ENCODE results near the gene IGSF21.
A peak's percentile ranks its signal among the peaks of the same experiment; 100 is the strongest.

Gene IGSF21

GRCh38 chr1:18123467-18123992 lies 15.9 kb downstream of the IGSF21 start:
- Histone ChIP-seq H3K36me3 (ENCODE audit: insufficient read depth, low read length) (no peaks in the 10 kb centered on the region), H3K27ac (ENCODE audit: low read depth, low read length) (no peak overlapping the region), H3K9ac (ENCODE audit: low read length) (no peak overlapping the region), H3K27me3 (ENCODE audit: control insufficient read depth in 1 of 2, insufficient read depth in 2 of 2, low read length in 2 of 2) (no peaks in the 10 kb centered on the region), H3K4me3 (ENCODE audit: low read depth in 1 of 2, low read length in 2 of 2) (no peak overlapping the region), H3K9me3 (ENCODE audit: low read length) (no peaks in the 10 kb centered on the region), H3K4me1 (ENCODE audit: insufficient read depth, low read length) (no peaks in the 10 kb centered on the region)

- no peaks in the 10 kb centered on the region for H3K27me3 ChIP-seq (ENCODE audit: control insufficient read depth in 1 of 2, insufficient read depth in 2 of 2, low read length in 2 of 2)
- H3K36me3 ChIP-seq (ENCODE audit: insufficient read depth, low read length), result no peaks in the 10 kb centered on the region
- H3K9ac ChIP-seq (ENCODE audit: low read length), result no peak overlapping the region
- H3K4me1 ChIP-seq (ENCODE audit: insufficient read depth, low read length), result no peaks in the 10 kb centered on the region
- no peaks in the 10 kb centered on the region for H3K9me3 ChIP-seq (ENCODE audit: low read length)
- no peak overlapping the region for H3K27ac ChIP-seq (ENCODE audit: low read depth, low read length)
- no peak overlapping the region for H3K4me3 ChIP-seq (ENCODE audit: low read depth in 1 of 2, low read length in 2 of 2)
Observed at GRCh38 chr1:18124977-18125376, 17.4 kb downstream of the IGSF21 start.

GRCh38 chr1:18126616-18127015 lies 19.0 kb downstream of the IGSF21 start:
- Histone ChIP-seq H3K27me3 (ENCODE audit: control insufficient read depth in 1 of 2, insufficient read depth in 2 of 2, low read length in 2 of 2) (no peaks in the 10 kb centered on the region), H3K9ac (ENCODE audit: low read length) (no peak overlapping the region), H3K27ac (ENCODE audit: low read depth, low read length) (no peak overlapping the region), H3K4me3 (ENCODE audit: low read depth in 1 of 2, low read length in 2 of 2) (no peak overlapping the region), H3K4me1 (ENCODE audit: insufficient read depth, low read length) (no peaks in the 10 kb centered on the region), H3K9me3 (ENCODE audit: low read length) (no peaks in the 10 kb centered on the region), H3K36me3 (ENCODE audit: insufficient read depth, low read length) (no peaks in the 10 kb centered on the region)

GRCh38 chr1:18128298-18128697 lies 20.7 kb downstream of the IGSF21 start:
- no peak overlapping the region for H3K27ac ChIP-seq (ENCODE audit: low read depth, low read length)
- no peaks in the 10 kb centered on the region for H3K9me3 ChIP-seq (ENCODE audit: low read length)
- peaks cover 11% of the 10 kb centered on the region for H3K4me1 ChIP-seq (ENCODE audit: insufficient read depth, low read length)
- no peak overlapping the region for H3K4me3 ChIP-seq (ENCODE audit: low read depth in 1 of 2, low read length in 2 of 2)
- H3K9ac ChIP-seq (ENCODE audit: low read length), result no peak overlapping the region
- no peaks in the 10 kb centered on the region for H3K36me3 ChIP-seq (ENCODE audit: insufficient read depth, low read length)
- no peaks in the 10 kb centered on the region for H3K27me3 ChIP-seq (ENCODE audit: control insufficient read depth in 1 of 2, insufficient read depth in 2 of 2, low read length in 2 of 2)

GRCh38 chr1:18130356-18130755 lies 22.8 kb downstream of the IGSF21 start:
- H3K36me3 ChIP-seq (ENCODE audit: insufficient read depth, low read length), result no peaks in the 10 kb centered on the region
- H3K27me3 ChIP-seq (ENCODE audit: control insufficient read depth in 1 of 2, insufficient read depth in 2 of 2, low read length in 2 of 2), result no peaks in the 10 kb centered on the region
- H3K27ac ChIP-seq (ENCODE audit: low read depth, low read length), result no peak overlapping the region
- H3K4me1 ChIP-seq (ENCODE audit: insufficient read depth, low read length), result peaks cover 16% of the 10 kb centered on the region
- H3K9ac ChIP-seq (ENCODE audit: low read length), result no peak overlapping the region
- no peak overlapping the region for H3K4me3 ChIP-seq (ENCODE audit: low read depth in 1 of 2, low read length in 2 of 2)
- no peaks in the 10 kb centered on the region for H3K9me3 ChIP-seq (ENCODE audit: low read length)

GRCh38 chr1:18132022-18132710 lies 24.6 kb downstream of the IGSF21 start:
- Histone ChIP-seq H3K9me3 (ENCODE audit: low read length) (no peaks in the 10 kb centered on the region), H3K4me1 (ENCODE audit: insufficient read depth, low read length) (peaks cover 16% of the 10 kb centered on the region), H3K27me3 (ENCODE audit: control insufficient read depth in 1 of 2, insufficient read depth in 2 of 2, low read length in 2 of 2) (no peaks in the 10 kb centered on the region), H3K27ac (ENCODE audit: low read depth, low read length) (peak overlapping the region; percentile 42), H3K4me3 (ENCODE audit: low read depth in 1 of 2, low read length in 2 of 2) (no peak overlapping the region), H3K36me3 (ENCODE audit: insufficient read depth, low read length) (no peaks in the 10 kb centered on the region), H3K9ac (ENCODE audit: low read length) (no peak overlapping the region)

GRCh38 chr1:18132711-18133541 lies 25.3 kb downstream of the IGSF21 start:
- no peaks in the 10 kb centered on the region for H3K9me3 ChIP-seq (ENCODE audit: low read length)
- H3K36me3 ChIP-seq (ENCODE audit: insufficient read depth, low read length), result no peaks in the 10 kb centered on the region
- H3K27ac ChIP-seq (ENCODE audit: low read depth, low read length), result peak overlapping the region; percentile 42
- H3K27me3 ChIP-seq (ENCODE audit: control insufficient read depth in 1 of 2, insufficient read depth in 2 of 2, low read length in 2 of 2), result no peaks in the 10 kb centered on the region
- H3K4me1 ChIP-seq (ENCODE audit: insufficient read depth, low read length), result peaks cover 16% of the 10 kb centered on the region
- H3K4me3 ChIP-seq (ENCODE audit: low read depth in 1 of 2, low read length in 2 of 2), result no peak overlapping the region
- H3K9ac ChIP-seq (ENCODE audit: low read length), result no peak overlapping the region

GRCh38 chr1:18134324-18135046 lies 26.9 kb downstream of the IGSF21 start:
- H3K9me3 ChIP-seq (ENCODE audit: low read length), result no peaks in the 10 kb centered on the region
- H3K36me3 ChIP-seq (ENCODE audit: insufficient read depth, low read length), result no peaks in the 10 kb centered on the region
- H3K4me1 ChIP-seq (ENCODE audit: insufficient read depth, low read length), result peaks cover 16% of the 10 kb centered on the region
- H3K27me3 ChIP-seq (ENCODE audit: control insufficient read depth in 1 of 2, insufficient read depth in 2 of 2, low read length in 2 of 2), result no peaks in the 10 kb centered on the region
- no peak overlapping the region for H3K9ac ChIP-seq (ENCODE audit: low read length)
- no peak overlapping the region for H3K4me3 ChIP-seq (ENCODE audit: low read depth in 1 of 2, low read length in 2 of 2)
- H3K27ac ChIP-seq (ENCODE audit: low read depth, low read length), result no peak overlapping the region

- Histone ChIP-seq H3K36me3 (ENCODE audit: insufficient read depth, low read length) (no peaks in the 10 kb centered on the region), H3K9ac (ENCODE audit: low read length) (no peak overlapping the region), H3K9me3 (ENCODE audit: low read length) (no peaks in the 10 kb centered on the region), H3K4me3 (ENCODE audit: low read depth in 1 of 2, low read length in 2 of 2) (no peak overlapping the region), H3K27ac (ENCODE audit: low read depth, low read length) (no peak overlapping the region), H3K27me3 (ENCODE audit: control insufficient read depth in 1 of 2, insufficient read depth in 2 of 2, low read length in 2 of 2) (no peaks in the 10 kb centered on the region), H3K4me1 (ENCODE audit: insufficient read depth, low read length) (peaks cover 7% of the 10 kb centered on the region)
Observed at GRCh38 chr1:18137759-18138345, 30.3 kb downstream of the IGSF21 start.

GRCh38 chr1:18139198-18139981 lies 31.8 kb downstream of the IGSF21 start:
- no peaks in the 10 kb centered on the region for H3K36me3 ChIP-seq (ENCODE audit: insufficient read depth, low read length)
- no peak overlapping the region for H3K4me3 ChIP-seq (ENCODE audit: low read depth in 1 of 2, low read length in 2 of 2)
- no peak overlapping the region for H3K9ac ChIP-seq (ENCODE audit: low read length)
- no peaks in the 10 kb centered on the region for H3K9me3 ChIP-seq (ENCODE audit: low read length)
- H3K4me1 ChIP-seq (ENCODE audit: insufficient read depth, low read length), result no peaks in the 10 kb centered on the region
- H3K27ac ChIP-seq (ENCODE audit: low read depth, low read length), result no peak overlapping the region
- no peaks in the 10 kb centered on the region for H3K27me3 ChIP-seq (ENCODE audit: control insufficient read depth in 1 of 2, insufficient read depth in 2 of 2, low read length in 2 of 2)

All from muscle layer of colon (tissue), 2 donors.